CD1c-positive myeloid dendritic cell (primary cell): Measurements from ENCODE around the gene PPT1.
"Not testable (repeated sequence)": the region's sequence is repeated elsewhere in the genome, so short reads cannot be mapped to it uniquely, and the experiment has no call there.

Experiments
- DNase-seq: peaks from one replicate; pipeline ENCODE4 v3.0.0-alpha.2; 2016; ENCODE audit errors: extremely low spot score

The PPT1 gene

GRCh38 chr1:40057310-40058030 lies 39.6 kb downstream of the PPT1 start:
- no peak for DNase-seq

GRCh38 chr1:40056519-40057309 lies 40.3 kb downstream of the PPT1 start:
- no peak for DNase-seq

GRCh38 chr1:40053138-40053887 lies 43.7 kb downstream of the PPT1 start:
- DNase-seq, result no peak

GRCh38 chr1:40050863-40051262 lies 46.2 kb downstream of the PPT1 start:
- DNase-seq, result peak; percentile 83

GRCh38 chr1:40049725-40050124 lies 47.3 kb downstream of the PPT1 start:
- peak; percentile 64 for DNase-seq

GRCh38 chr1:40047769-40048168 lies 49.3 kb downstream of the PPT1 start:
- no peak for DNase-seq

- DNase-seq, result no peak
These were observed 49.8 kb downstream of the PPT1 start for GRCh38 chr1:40047276-40047675.

- DNase-seq, result no peak
These were observed 51.3 kb downstream of the PPT1 start for GRCh38 chr1:40045766-40046165.

GRCh38 chr1:40045182-40045581 lies 51.9 kb downstream of the PPT1 start:
- no peak for DNase-seq

- peak; percentile 40 for DNase-seq
These were observed 52.9 kb downstream of the PPT1 start for GRCh38 chr1:40044110-40044509.

- peak; percentile 55 for DNase-seq
These were observed 54.7 kb downstream of the PPT1 start for GRCh38 chr1:40042341-40042740.

- DNase-seq, result no peak
These were observed 55.6 kb downstream of the PPT1 start for GRCh38 chr1:40041466-40041838.

GRCh38 chr1:40040511-40041465 lies 56.3 kb downstream of the PPT1 start, which contains the start of gene CAP1:
Gene CAP1, plus strand, starts transcription at chr1:40040729. Its CDS starts 18,618 bp downstream, at chr1:40059347.
- DNase-seq, result peak; percentile 100

- DNase-seq, result peak; percentile 91
These were observed 57.1 kb downstream of the PPT1 start for GRCh38 chr1:40039757-40040510.

GRCh38 chr1:40039245-40039756 lies 57.8 kb downstream of the PPT1 start:
- peak; percentile 69 for DNase-seq

GRCh38 chr1:40038697-40039096 lies 58.4 kb downstream of the PPT1 start:
- DNase-seq, result peak; percentile 56

- DNase-seq, result not testable (repeated sequence)
These were observed 59.8 kb downstream of the PPT1 start for GRCh38 chr1:40037254-40037653.

GRCh38 chr1:40036574-40036973 lies 60.5 kb downstream of the PPT1 start:
- DNase-seq, result peak; percentile 50

GRCh38 chr1:40034869-40035268 lies 62.2 kb downstream of the PPT1 start:
- DNase-seq, result peak; percentile 60

GRCh38 chr1:40032240-40032891 lies 64.7 kb downstream of the PPT1 start:
- peak; percentile 70 for DNase-seq
